HCT116 (cell line): ENCODE measurements around the gene COL8A2. TPM values are rescaled to one million over a fixed set of nuclear protein-coding genes. Genes with fewer than 3 reads are reported as not detected.

ENCODE experiments used
- ATAC-seq: fragments of 200-7000 bp; cut with Tn5 transposase; 2 replicates; pipeline ENCODE4 v1.9.1; 2020; ENCODE audit warnings: mild to moderate bottlenecking, moderate library complexity
- BruUV-seq: library from RNA; stranded (reverse); fragments of 400-500 nt; replicated peaks from 2 replicates; lab custom pipeline; 2021; lab: Mats Ljungman, UMichigan
- CTCF ChIA-PET: fragments of 300-600 bp; sonication (Branson Sonifier 250); formaldehyde crosslinking; loops from one replicate; lab custom pipeline; 2021; ENCODE audit warnings: antibody characterized with exemption; lab: Charles Lee
- POLR2A ChIA-PET: fragments of 300-600, 350-600 bp; sonication (Branson Sonifier 250); formaldehyde crosslinking; loops from one replicate; lab custom pipeline; 2021; ENCODE audit warnings: antibody characterized with exemption; lab: Charles Lee
- RAD21 ChIA-PET, 2 experiments: fragments of 300-600 bp; sonication (Branson Sonifier 250); formaldehyde crosslinking; loops; one replicate each; lab custom pipeline; 2023; ENCODE audit warnings: low total read pairs in 2 of 2; ENCODE audit not compliant: uncharacterized antibody in 2 of 2, unreplicated experiment in 2 of 2, low non-redundant PET in 1 of 2; lab: Charles Lee
- DNase-seq: peaks from one replicate; pipeline ENCODE4 v3.0.0-alpha.2; 2010; ENCODE audit warnings: low read depth, low spot score
- H2AFZ ChIP-seq: fragments of 200-600 bp; shearing (Covaris generic), sonication (generic); 2 replicates; pipeline ENCODE4 v1.6.1; 2017; ENCODE audit warnings: low read depth, mixed run types, mixed read lengths, antibody characterized with exemption, low read length; ENCODE audit not compliant: poor library complexity, severe bottlenecking
- H3K27ac ChIP-seq: 2 replicates; pipeline ENCODE4 v1.5.1; 2012; ENCODE audit warnings: low read depth, low read length
- H3K27me3 ChIP-seq: fragments of 200-600 bp; sonication (generic); 2 replicates; pipeline ENCODE4 v1.6.1; 2016; ENCODE audit warnings: mixed run types, low read length, mixed read lengths; ENCODE audit not compliant: insufficient read depth
- H3K36me3 ChIP-seq, 2 experiments: fragments of 200-500 bp in 1 of 2; fragments of 200-600 bp in 1 of 2; sonication (Bioruptor generic) in 1 of 2; sonication (generic) in 1 of 2; 2 replicates each; pipeline versions ENCODE4 v1.5.1 to v1.6.1; 2014 to 2016; ENCODE audit warnings: low read length in 2 of 2, inconsistent platforms in 1 of 2, mixed read lengths in 1 of 2, mixed run types in 1 of 2; ENCODE audit not compliant: insufficient read depth in 2 of 2, control insufficient read depth in 1 of 2
- H3K4me1 ChIP-seq, 2 experiments: fragments of 200-600 bp in 1 of 2; sonication (generic) in 1 of 2; 2 replicates each; pipeline versions ENCODE4 v1.5.1 to v1.6.1; 2012 to 2017; ENCODE audit warnings: low read length in 2 of 2, inconsistent platforms in 1 of 2, mild to moderate bottlenecking in 1 of 2, mixed read lengths in 1 of 2, mixed run types in 1 of 2, moderate library complexity in 1 of 2; ENCODE audit not compliant: insufficient read depth in 2 of 2, control insufficient read depth in 1 of 2
- H3K4me2 ChIP-seq: fragments of 200-600 bp; sonication (generic); 2 replicates; pipeline ENCODE4 v1.6.1; 2017; ENCODE audit warnings: mixed run types, low read length, mixed read lengths
- H3K4me3 ChIP-seq, 2 experiments: fragments of 200-600 bp in 1 of 2; sonication (generic) in 1 of 2; replicated peaks in 1 of 2; 2 replicates each; pipeline ENCODE4 v1.5.1; 2011 to 2016; ENCODE audit warnings: low read length in 2 of 2, control low read depth in 1 of 2, low read depth in 1 of 2, mild to moderate bottlenecking in 1 of 2, mixed read lengths in 1 of 2, mixed run types in 1 of 2
- H3K79me2 ChIP-seq: fragments of 200-600 bp; sonication (generic); 2 replicates; pipeline ENCODE4 v1.6.1; 2017; ENCODE audit warnings: mild to moderate bottlenecking, mixed run types, low read length, moderate library complexity, mixed read lengths; ENCODE audit not compliant: insufficient read depth
- H3K9ac ChIP-seq: fragments of 200-600 bp; sonication (generic); 2 replicates; pipeline ENCODE4 v1.6.1; 2016; ENCODE audit warnings: low read length, mixed read lengths
- H3K9me2 ChIP-seq: fragments of 200-600 bp; sonication (generic), shearing (Covaris generic); 2 replicates; pipeline ENCODE4 v1.6.1; 2017; ENCODE audit warnings: mixed run types, mild to moderate bottlenecking, moderate library complexity; ENCODE audit not compliant: insufficient read depth
- H3K9me3 ChIP-seq, 2 experiments: fragments of 200-500 bp in 1 of 2; fragments of 200-600 bp in 1 of 2; sonication (Bioruptor generic) in 1 of 2; sonication (generic) in 1 of 2; 2 replicates each; pipeline ENCODE4 v1.6.1; 2014 to 2017; ENCODE audit warnings: low read length in 2 of 2, mixed read lengths in 2 of 2, inconsistent platforms in 1 of 2, low read depth in 1 of 2, mild to moderate bottlenecking in 1 of 2, mixed run types in 1 of 2, moderate library complexity in 1 of 2; ENCODE audit not compliant: control insufficient read depth in 1 of 2, insufficient read depth in 1 of 2
- H4K20me1 ChIP-seq: fragments of 200-600 bp; sonication (generic), shearing (Covaris generic); 2 replicates; pipeline ENCODE4 v1.6.1; 2017; ENCODE audit warnings: mixed run types, mild to moderate bottlenecking, moderate library complexity; ENCODE audit not compliant: insufficient read depth
- EGR1 ChIP-seq: IDR thresholded peaks from 2 replicates; pipeline ENCODE4 v1.6.1; 2012; ENCODE audit warnings: low read depth
- ELF1 ChIP-seq: IDR thresholded peaks from 2 replicates; pipeline ENCODE4 v1.6.1; 2012; ENCODE audit warnings: low read depth, borderline replicate concordance
- MAX ChIP-seq: IDR thresholded peaks from 2 replicates; pipeline ENCODE4 v1.6.1; 2012
- POLR2AphosphoS5 ChIP-seq: IDR thresholded peaks from 2 replicates; pipeline ENCODE4 v1.6.1; 2011; ENCODE audit warnings: mild to moderate bottlenecking, low read depth, low read length, moderate library complexity
- RAD21 ChIP-seq: IDR thresholded peaks from 2 replicates; pipeline ENCODE4 v1.6.1; 2012; ENCODE audit warnings: low read depth, mild to moderate bottlenecking
- SIN3A ChIP-seq: IDR thresholded peaks from 2 replicates; pipeline ENCODE4 v1.6.1; 2012; ENCODE audit warnings: low read depth
- TCF7L2 ChIP-seq: IDR thresholded peaks from 2 replicates; pipeline ENCODE4 v1.7.0; 2011; ENCODE audit warnings: borderline replicate concordance, inconsistent platforms; ENCODE audit not compliant: insufficient read depth, insufficient read length; ENCODE audit errors: extremely low read depth
- ZFX ChIP-seq: fragments of 450-650 bp; IDR thresholded peaks from 2 replicates; pipeline ENCODE4 v1.6.1; 2017
- ZNF274 ChIP-seq: fragments of 200-500 bp; sonication (Bioruptor generic); IDR thresholded peaks from 2 replicates; pipeline ENCODE4 v1.6.1; 2014; ENCODE audit warnings: mild to moderate bottlenecking, low read depth, low read length, inconsistent platforms
- intact Hi-C: fragments of 100-400 bp; cut with micrococcal nuclease; formaldehyde crosslinking; loops from 2 replicates; pipeline ENCODE4 v1.10.0; 2022
- total RNA-seq: library from RNA; stranded (reverse); gene quantifications from one replicate; pipeline ENCODE4 v1.2.1, GENCODE V29; 2021; ENCODE audit not compliant: unreplicated experiment

Gene COL8A2
- total RNA-seq, 1 experiment from 2014 or later = 0.05 TPM

- Histone ChIP-seq H3K79me2 (no peaks in the 10 kb centered on the region), H3K9me2 (no peaks in the 10 kb centered on the region), H3K36me3 (0 out of 4 replicates have a peak, but pooled peaks cover 0 to 2% of the 10 kb centered on the region in 2 experiments), H3K9me3 (no peaks in the 10 kb centered on the region), H2AFZ (no peak overlapping the region), H3K4me2 (no peak overlapping the region), H3K4me3 (no peak overlapping the region), H3K27ac (no peak overlapping the region), H3K9ac (no peak overlapping the region), H3K4me1 (peaks cover 0 to 18% of the 10 kb centered on the region in 2 experiments; a peak in 2 of 4 replicates)
- ATAC-seq = no peak
- RAD21 ChIA-PET = no interaction called here
- POLR2A ChIA-PET = no interaction called here
- no peak for DNase-seq
- CTCF ChIA-PET = no interaction called here
- intact Hi-C loops = no loop called here
- BruUV-seq = no TSS peak
- no peak for TF ChIP-seq MAX
- no peak for TF ChIP-seq ZNF274
- TF ChIP-seq, all 23 proteins: peak for 0
- Histone ChIP-seq H3K27me3 (no peaks in the 10 kb centered on the region), H4K20me1 (no peaks in the 10 kb centered on the region)
Observed at GRCh38 chr1:36132029-36132428, 7.0 kb upstream of the COL8A2 start.

- no peak overlapping the region for H2AFZ ChIP-seq
- no peak overlapping the region for H3K9ac ChIP-seq
- CTCF ChIA-PET = interaction anchor here (1.3 to 1.5 kb wide), 2 partner anchors 20 to 32 kb away, joined by 3 to 6 read pairs; partner anchors contain the start of gene TRAPPC3
- no peaks in the 10 kb centered on the region for H3K27me3 ChIP-seq
- H3K36me3 ChIP-seq = no peaks in the 10 kb centered on the region
- H3K79me2 ChIP-seq = no peaks in the 10 kb centered on the region
- peaks cover 0 to 8% of the 10 kb centered on the region in 2 experiments; a peak in 2 of 4 replicates for H3K4me1 ChIP-seq
- no peak overlapping the region for H3K4me3 ChIP-seq
- TF ChIP-seq ELF1 = no peak
- TF ChIP-seq POLR2AphosphoS5 = no peak
- TF ChIP-seq RAD21 = no peak
- TF ChIP-seq EGR1 = no peak
- no peak for TF ChIP-seq TCF7L2
- no peak for TF ChIP-seq ZFX
- TF ChIP-seq SIN3A = no peak
- no peak for TF ChIP-seq ZNF274
- H3K9me3 ChIP-seq = no peaks in the 10 kb centered on the region
- H4K20me1 ChIP-seq = no peaks in the 10 kb centered on the region
- BruUV-seq = no TSS peak
- POLR2A ChIA-PET = no interaction called here
- DNase-seq (no peak), ATAC-seq (no peak)
- intact Hi-C loops = no loop called here
- H3K4me2 ChIP-seq = no peak overlapping the region
- no peaks in the 10 kb centered on the region for H3K9me2 ChIP-seq
- H3K27ac ChIP-seq = no peak overlapping the region
- RAD21 ChIA-PET = no interaction called here
Observed at GRCh38 chr1:36128905-36129206, 3.8 kb upstream of the COL8A2 start.
